HepG2 (cell line): ENCODE data around the gene BABAM2. TPM values are rescaled to one million over a fixed set of nuclear protein-coding genes. Genes with fewer than 3 reads are reported as not detected.

Experiments
- ATAC-seq: fragments of 200-7000 bp; cut with Tn5 transposase; 3 replicates; pipeline ENCODE4 v1.9.1; 2020; ENCODE audit warnings: mild to moderate bottlenecking, moderate library complexity
- BruUV-seq: library from RNA; stranded (reverse); fragments of 400-500 nt; replicated peaks from 2 replicates; lab custom pipeline; 2021; lab: Mats Ljungman, UMichigan
- CTCF ChIA-PET: fragments of 300-600 bp; formaldehyde crosslinking; extraction: SDS; loops from one replicate; lab custom pipeline; 2021; ENCODE audit warnings: low total read pairs, inconsistent platforms, low intra/inter-chr PET ratio; lab: Yijun Ruan, JAX
- POLR2A ChIA-PET: fragments of 350-600 bp; sonication (Branson Sonifier 250); formaldehyde crosslinking; loops from one replicate; lab custom pipeline; 2020; ENCODE audit warnings: antibody characterized with exemption, inconsistent platforms; lab: Yijun Ruan, JAX
- DNase-seq: peaks from one replicate; pipeline ENCODE4 v3.0.0-alpha.2; 2015; ENCODE audit warnings: low spot score
- FAIRE-seq: peaks from 3 replicates; lab custom pipeline; 2011; peaks lifted over from hg19 to GRCh38; lab: Jason Lieb, UNC
- H2AFZ ChIP-seq: one replicate; pipeline ENCODE4 v1.6.1; 2011; ENCODE audit warnings: low read length, inconsistent platforms
- H3K27ac ChIP-seq: fragments of 300-600 bp; 3 replicates; pipeline ENCODE4 v1.8.0; 2011; ENCODE audit warnings: mixed run types, mild to moderate bottlenecking, mixed read lengths, low read length, inconsistent platforms; ENCODE audit not compliant: insufficient read depth; ENCODE audit errors: extremely low read length
- H3K27me3 ChIP-seq, 2 experiments: fragments of 200-600 bp in 1 of 2; 2 replicates in 1 of 2; 3 replicates in 1 of 2; pipeline versions ENCODE4 v1.6.0 to v1.8.0; 2011; ENCODE audit warnings: low read length in 2 of 2, mild to moderate bottlenecking in 2 of 2, moderate library complexity in 2 of 2, inconsistent platforms in 1 of 2; ENCODE audit not compliant: insufficient read depth in 2 of 2, control insufficient read depth in 1 of 2
- H3K36me3 ChIP-seq, 2 experiments: fragments of 200-600 bp in 1 of 2; replicated peaks in 1 of 2; 2 replicates in 1 of 2; 3 replicates in 1 of 2; pipeline versions ENCODE4 v1.5.1 to v1.8.0; 2011; ENCODE audit warnings: low read length in 2 of 2, inconsistent platforms in 1 of 2; ENCODE audit not compliant: insufficient read depth in 2 of 2, control insufficient read depth in 1 of 2
- H3K4me1 ChIP-seq: 2 replicates; pipeline ENCODE4 v1.5.1; 2012; ENCODE audit warnings: low read length, inconsistent platforms; ENCODE audit not compliant: insufficient read depth
- H3K4me2 ChIP-seq: 2 replicates; pipeline ENCODE4 v1.6.0; 2011; ENCODE audit warnings: low read depth, low read length, inconsistent platforms
- H3K4me3 ChIP-seq, 3 experiments: fragments of 200-600 bp in 1 of 3; sonication (generic), shearing (Covaris generic) in 1 of 3; replicated peaks in 1 of 3; 2 replicates each; pipeline ENCODE4 v1.5.1; 2011 to 2016; ENCODE audit warnings: low read length in 3 of 3, inconsistent platforms in 2 of 3, low read depth in 2 of 3, mild to moderate bottlenecking in 2 of 3, control low read depth in 1 of 3, mixed read lengths in 1 of 3; ENCODE audit not compliant: insufficient read depth in 1 of 3
- H3K79me2 ChIP-seq: one replicate; pipeline ENCODE4 v1.6.1; 2011; ENCODE audit warnings: low read length, inconsistent platforms; ENCODE audit not compliant: insufficient read depth
- H3K9ac ChIP-seq: 2 replicates; pipeline ENCODE4 v1.6.0; 2011; ENCODE audit warnings: mild to moderate bottlenecking, low read depth, low read length, inconsistent platforms; ENCODE audit not compliant: insufficient read depth
- H3K9me3 ChIP-seq: 2 replicates; pipeline ENCODE4 v1.5.1; 2012; ENCODE audit warnings: mild to moderate bottlenecking, low read length
- H4K20me1 ChIP-seq: 2 replicates; pipeline ENCODE4 v1.6.0; 2011; ENCODE audit warnings: inconsistent platforms, mild to moderate bottlenecking, low read length, moderate library complexity; ENCODE audit not compliant: insufficient read depth
- BATF2 ChIP-seq: sonication (generic); formaldehyde crosslinking; IDR thresholded peaks from 2 replicates; pipeline ENCODE4 v1.8.0; 2022; ENCODE audit warnings: mild to moderate bottlenecking, missing genetic modification reagents, moderate library complexity
- HOXA3 ChIP-seq: sonication (generic); formaldehyde crosslinking; IDR thresholded peaks from 2 replicates; pipeline ENCODE4 v1.5.0; 2020; ENCODE audit warnings: missing genetic modification reagents
- KDM5B ChIP-seq: sonication (generic); formaldehyde crosslinking; IDR thresholded peaks from 2 replicates; pipeline ENCODE4 v1.4.0; 2020; ENCODE audit warnings: missing genetic modification reagents, mild to moderate bottlenecking, borderline replicate concordance
- MAX ChIP-seq: IDR thresholded peaks from 2 replicates; pipeline ENCODE4 v1.6.1; 2012; ENCODE audit warnings: inconsistent platforms
- PHF20 ChIP-seq: sonication (generic); formaldehyde crosslinking; IDR thresholded peaks from 2 replicates; pipeline ENCODE4 v1.5.0; 2020; ENCODE audit warnings: mild to moderate bottlenecking, missing genetic modification reagents
- POLR2G ChIP-seq: fragments of 200-400 bp; formaldehyde crosslinking; IDR thresholded peaks from 2 replicates; pipeline ENCODE4 v1.6.1; 2018; ENCODE audit warnings: mild to moderate bottlenecking, low read depth, low read length, moderate library complexity
- RNF2 ChIP-seq: fragments of 450-650 bp; conservative IDR thresholded peaks from 2 replicates; pipeline ENCODE4 v1.6.1; 2016; ENCODE audit warnings: low read depth
- SETDB1 ChIP-seq: sonication (generic); formaldehyde crosslinking; IDR thresholded peaks from 2 replicates; pipeline ENCODE4 v1.5.1; 2020; ENCODE audit warnings: missing genetic modification reagents, mild to moderate bottlenecking, borderline replicate concordance
- ZBTB34 ChIP-seq: sonication (generic); formaldehyde crosslinking; IDR thresholded peaks from 2 replicates; pipeline ENCODE4 v1.8.0; 2022; ENCODE audit warnings: mild to moderate bottlenecking, missing genetic modification reagents
- ZNF20 ChIP-seq: sonication (generic); formaldehyde crosslinking; IDR thresholded peaks from 2 replicates; pipeline ENCODE4 v1.4.0; 2020; ENCODE audit warnings: mild to moderate bottlenecking, moderate library complexity, missing genetic modification reagents
- ZNF281 ChIP-seq: sonication (generic); formaldehyde crosslinking; IDR thresholded peaks from 2 replicates; pipeline ENCODE4 v1.4.0; 2020; ENCODE audit warnings: missing genetic modification reagents, borderline replicate concordance
- ZNF564 ChIP-seq: sonication (generic); formaldehyde crosslinking; IDR thresholded peaks from 2 replicates; pipeline ENCODE4 v1.8.1; 2023; ENCODE audit warnings: mild to moderate bottlenecking, missing genetic modification reagents
- ZNF775 ChIP-seq: sonication (generic); formaldehyde crosslinking; IDR thresholded peaks from 2 replicates; pipeline ENCODE4 v1.4.0; 2020; ENCODE audit warnings: missing genetic modification reagents, mild to moderate bottlenecking, moderate library complexity, borderline replicate concordance
- WGBS: methylation state at CpG from one replicate; pipeline ENCODE4 v1.1.6; 2017; ENCODE audit warnings: low lambda C conversion rate; 5-methylcytosine and 5-hydroxymethylcytosine counted together
- in situ Hi-C: cut with HindIII; loops from 2 replicates; pipeline ENCODE4 v1.10.0; 2017; ENCODE audit warnings: low pct_unique_long_range_greater_than_20kb; ENCODE audit not compliant: extremely low pct_ligation_motif_present
- intact Hi-C: fragments of 100-400 bp; cut with micrococcal nuclease; formaldehyde crosslinking; loops from one replicate; pipeline ENCODE4 v1.10.0; 2022; ENCODE audit not compliant: unreplicated experiment
- polyA plus RNA-seq, 8 experiments: library from polyadenylated mRNA; depleted of rRNA in 3 of 8; stranded (reverse) in 7 of 8; unstranded in 1 of 8; fragments of >200 nt; fragmentation: Illumina TruSeq in 4 of 8; extraction: Trizol in 4 of 8; gene quantifications; 2 replicates each; pipeline versions ENCODE4 v1.2.1 to v1.2.3, GENCODE V29; 2011 to 2016; ENCODE audit warnings: low read depth in 4 of 8, missing spikeins in 1 of 8, mixed read lengths in 1 of 8; ENCODE audit not compliant: insufficient read depth in 1 of 8
- total RNA-seq, 5 experiments: library from RNA; depleted of rRNA; stranded (reverse); fragments of >200 nt; fragmentation: Illumina TruSeq; extraction: Trizol; gene quantifications; 2 replicates each; pipeline ENCODE4 v1.2.3, GENCODE V29; 2016; ENCODE audit warnings: low read depth in 1 of 5

Gene BABAM2
- total and polyA plus RNA-seq, 2 of the 13 experiments (the other 11 are each of a cell fraction or from before 2014, with no cell fraction given): 24.9 to 28.0 TPM

GRCh38 chr2:28219138-28219537 lies 328.6 kb downstream of the BABAM2 start (continued):
- TF ChIP-seq RNF2 (no peak), KDM5B (CRISPR knock-in tag) (no peak), ZNF775 (no peak), PHF20 (no peak), ZNF281 (no peak), ZBTB34 (no peak)

GRCh38 chr2:28219758-28220368 lies 329.3 kb downstream of the BABAM2 start:
- no TSS peak for BruUV-seq

More at GRCh38 chr2:28219758-28220368, 329.3 kb downstream of the BABAM2 start:
- intact Hi-C loops: no loop called here
- ATAC-seq (no peak), FAIRE-seq (no peak), DNase-seq (no peak)
- Histone ChIP-seq H3K36me3 (no peaks in the 10 kb centered on the region), H3K9ac (no peak overlapping the region), H4K20me1 (no peaks in the 10 kb centered on the region), H3K4me3 (no peak overlapping the region), H3K9me3 (no peaks in the 10 kb centered on the region), H3K4me1 (no peaks in the 10 kb centered on the region), H3K27ac (no peak overlapping the region), H3K79me2 (no peaks in the 10 kb centered on the region), H3K27me3 (no peaks in the 10 kb centered on the region), H2AFZ (no peak overlapping the region), H3K4me2 (no peak overlapping the region)
- in situ Hi-C loops: no loop called here
- CTCF ChIA-PET: no interaction called here
- 86% methylated on average over 13 of the region's 13 CpGs for WGBS
- POLR2A ChIA-PET: no interaction called here
- TF ChIP-seq HOXA3 (CRISPR knock-in tag) (no peak), ZNF564 (CRISPR knock-in tag) (no peak), ZNF20 (no peak), SETDB1 (CRISPR knock-in tag) (no peak), MAX (no peak), POLR2G (no peak), BATF2 (CRISPR knock-in tag) (no peak)
